ENCODE results near the gene TIAM2. TPM values are rescaled to one million over a fixed set of nuclear protein-coding genes. Genes with fewer than 3 reads are reported as not detected.

Gene TIAM2
- total and polyA plus RNA-seq, 10 of the 15 experiments (the other 5 are each of a cell fraction or from before 2014, with no cell fraction given) = 1.1 to 10.5 (median 2.3) TPM

GRCh38 chr6:155246825-155247224 lies 251.7 kb downstream of the TIAM2 start:
- ChIA-PET CTCF (interaction anchor here (1.0 to 8.5 kb wide), 6 partner anchors 13 to 319 kb away, joined by 3 to 228 read pairs (median 12); no protein-coding TSS in a partner anchor), RAD21 (ENCODE audit: unreplicated experiment) (interaction anchor here (2.2 to 10.1 kb wide), 3 partner anchors 61 to 317 kb away, joined by 12 to 178 read pairs (median 24); no protein-coding TSS in a partner anchor), POLR2A (interaction anchor here (0.6 to 0.8 kb wide), 2 partner anchors 22 to 65 kb away, joined by 3 read pairs; no protein-coding TSS in a partner anchor), SMC1A (ENCODE audit: uncharacterized antibody, unreplicated experiment) (interaction anchor here (1.6 to 11.0 kb wide), 5 partner anchors 13 to 69 kb away, joined by 4 to 224 read pairs (median 6); no protein-coding TSS in a partner anchor)
- Histone ChIP-seq H3K27ac (ENCODE audit: control insufficient read depth, insufficient read depth) (no peak overlapping the region), H3K36me3 (ENCODE audit: control insufficient read depth in 2 of 2, insufficient read depth in 2 of 2, low read length in 1 of 2) (peaks cover 7 to 9% of the 10 kb centered on the region in 2 experiments), H3K4me3 (no peak overlapping the region), H2AFZ (ENCODE audit: control insufficient read depth, low read depth, low read length) (no peak overlapping the region), H3K4me2 (ENCODE audit: control insufficient read depth, insufficient read depth) (no peak overlapping the region), H3K27me3 (replicated peaks in 1 of 2; ENCODE audit: control insufficient read depth in 2 of 2, insufficient read depth in 2 of 2, low read length in 1 of 2) (no peaks in the 10 kb centered on the region), H3K79me2 (ENCODE audit: control insufficient read depth, insufficient read depth, low read length) (no peaks in the 10 kb centered on the region), H4K20me1 (ENCODE audit: control insufficient read depth, insufficient read depth) (no peaks in the 10 kb centered on the region), H3K9me3 (replicated peaks; ENCODE audit: control insufficient read depth, insufficient read depth, low read length) (no peaks in the 10 kb centered on the region), H3K9ac (ENCODE audit: control insufficient read depth, insufficient read depth, low read length) (no peak overlapping the region), H3K4me1 (ENCODE audit: control insufficient read depth, insufficient read depth, low read length) (peaks cover 4% of the 10 kb centered on the region; the same call in 1 of the 2 replicates)
- no peak for DNase-seq (ENCODE audit: low read depth, low spot score)
- BruUV-seq (replicated peaks) = no TSS peak
- TF ChIP-seq POLR2AphosphoS2 (IDR thresholded peaks at IDR 0.05; ENCODE audit: low read depth, low read length) = no peak
- no peak for TF ChIP-seq BCL11A (IDR thresholded peaks at IDR 0.05; ENCODE audit: low read depth, low read length)
- TF ChIP-seq CTCF (IDR thresholded peaks at IDR 0.05 in 2 of 3, conservative IDR thresholded peaks at IDR 0.05 in 1 of 3; ENCODE audit: control insufficient read depth in 2 of 3, extremely low read depth in 1 of 3, insufficient read depth in 1 of 3, low read depth in 3 of 3, low read length in 3 of 3) = no peak
- no peak for TF ChIP-seq MTA2 (IDR thresholded peaks at IDR 0.05; ENCODE audit: low read depth)
- TF ChIP-seq TBL1XR1 (IDR thresholded peaks at IDR 0.05; ENCODE audit: low read depth, low read length) = no peak
- no peak for TF ChIP-seq SMC3 (IDR thresholded peaks at IDR 0.05; ENCODE audit: borderline replicate concordance, low read length)
- no peak for TF ChIP-seq HDGF (IDR thresholded peaks at IDR 0.05)
- no peak for TF ChIP-seq CBX3 (IDR thresholded peaks at IDR 0.05; ENCODE audit: borderline replicate concordance, low read depth)
- no peak for TF ChIP-seq MXI1 (IDR thresholded peaks at IDR 0.05; ENCODE audit: low read depth, low read length)
- TF ChIP-seq NFYB (IDR thresholded peaks at IDR 0.05; ENCODE audit: insufficient read depth, low read depth, low read length) = no peak
- TF ChIP-seq CHD4 (IDR thresholded peaks at IDR 0.05) = no peak
- no peak for TF ChIP-seq MTA3 (IDR thresholded peaks at IDR 0.05; ENCODE audit: borderline replicate concordance, low read length)
- no peak for TF ChIP-seq JUNB (IDR thresholded peaks at IDR 0.05)
- no peak for TF ChIP-seq RUNX3 (IDR thresholded peaks at IDR 0.05; ENCODE audit: low read length)
- no peak for TF ChIP-seq TCF12 (IDR thresholded peaks at IDR 0.05; ENCODE audit: low read depth, low read length)
- intact Hi-C loops (cut with micrococcal nuclease; ENCODE audit: unreplicated experiment) (loop anchor here (5.0 to 10.0 kb wide), 2 partner anchors 382 to 570 kb away; no protein-coding TSS in a partner anchor), in situ Hi-C loops (cut with MboI) (no loop called here)
- no peak for FAIRE-seq
- ATAC-seq = no peak
- 100% methylated on average over 2 of the region's 2 CpGs for WGBS (ENCODE audit: insufficient coverage, insufficient replicate concordance, low lambda C conversion rate, missing lambda C conversion rate)

All from GM12878 (cell line).